ENCODE results near the gene PRRT3.

- TF ChIP-seq CTCF (IDR thresholded peaks at IDR 0.05) = no peak
- no peak for TF ChIP-seq POLR2A (IDR thresholded peaks at IDR 0.05)
- TF ChIP-seq EP300 (IDR thresholded peaks at IDR 0.05) = no peak
These were observed 42.1 kb upstream of the PRRT3 start for GRCh38 chr3:9994086-9994844.
